Activated T-cell treated with anti-CD3 and anti-CD28 coated beads, Interleukin-2, amount 50 U/mL, for 24 hours (primary cell): ENCODE results near the gene ERVMER34-1.

Experiments
- DNase-seq: peaks from one replicate; pipeline ENCODE4 v3.0.0-alpha.2; 2020
- H3K27ac Mint-ChIP-seq: 2 replicates; pipeline ENCODE4 v1.8.0; 2020; ENCODE audit warnings: mild to moderate bottlenecking, mixed read lengths
- H3K27me3 Mint-ChIP-seq: 2 replicates; pipeline ENCODE4 v1.8.0; 2020; ENCODE audit warnings: mixed read lengths
- H3K36me3 Mint-ChIP-seq: 2 replicates; pipeline ENCODE4 v1.8.0; 2020; ENCODE audit warnings: low read depth, mixed read lengths
- H3K4me1 Mint-ChIP-seq: 2 replicates; pipeline ENCODE4 v1.8.0; 2020; ENCODE audit warnings: low read depth, mixed read lengths
- H3K4me3 Mint-ChIP-seq: 2 replicates; pipeline ENCODE4 v1.8.0; 2020; ENCODE audit warnings: mild to moderate bottlenecking, moderate library complexity, mixed read lengths
- H3K9me3 Mint-ChIP-seq: 2 replicates; pipeline ENCODE4 v1.8.0; 2020; ENCODE audit warnings: mixed read lengths

The ERVMER34-1 gene

DNA sequence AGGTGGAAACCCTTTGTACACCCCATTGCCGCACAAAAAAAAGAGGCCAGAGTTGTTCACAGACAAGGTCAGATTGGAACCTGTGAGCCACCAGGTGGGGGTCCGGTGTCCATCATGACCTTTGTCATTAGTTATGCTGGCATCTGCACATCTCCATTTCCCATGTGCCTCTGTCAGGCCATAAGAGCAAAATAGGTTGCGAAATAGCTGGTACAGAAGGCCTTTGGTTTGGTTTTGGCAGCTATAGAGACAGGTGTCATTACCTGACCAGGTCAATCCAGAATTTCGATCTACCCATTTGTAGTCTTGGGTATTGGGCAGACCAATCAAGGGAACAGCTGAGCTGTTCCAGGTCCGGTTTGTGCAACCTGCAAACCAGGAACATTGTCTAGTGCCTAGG is 6.6 kb downstream of the ERVMER34-1 start:
- Mint-ChIP-seq H3K27ac (no peak overlapping the region), H3K36me3 (no peaks in the 10 kb centered on the region), H3K27me3 (peaks cover 41% of the 10 kb centered on the region), H3K4me3 (no peak overlapping the region), H3K9me3 (no peaks in the 10 kb centered on the region), H3K4me1 (no peaks in the 10 kb centered on the region)
- DNase-seq = no peak

DNA sequence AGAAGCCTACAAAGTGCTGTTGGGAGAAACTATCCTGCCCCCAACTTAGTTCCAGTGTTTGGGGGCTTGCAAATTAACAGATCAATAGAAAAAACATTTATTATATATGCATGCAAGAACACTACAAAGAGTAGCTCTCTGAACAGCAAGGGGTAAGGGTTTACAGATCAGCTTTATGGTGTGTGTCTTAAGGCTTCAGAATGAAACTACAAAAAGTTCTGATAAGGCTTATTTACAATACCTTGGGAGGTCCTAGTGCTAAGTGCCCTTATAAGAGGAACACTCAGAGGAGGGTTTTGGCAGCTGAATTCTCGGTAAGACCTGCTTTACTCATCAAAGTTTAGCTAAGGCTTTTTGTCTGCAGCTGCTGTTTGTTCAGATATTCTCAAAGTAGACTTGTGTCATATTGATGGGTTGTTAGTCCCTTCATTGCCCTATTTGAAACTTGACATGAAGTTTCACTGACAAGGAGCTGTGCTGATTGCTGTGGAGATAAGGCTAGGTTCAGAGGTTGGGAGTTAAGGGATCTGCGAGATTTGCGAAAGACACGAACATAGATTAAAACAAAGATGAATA is 7.7 kb downstream of the ERVMER34-1 start:
- Mint-ChIP-seq H3K9me3 (no peaks in the 10 kb centered on the region), H3K36me3 (no peaks in the 10 kb centered on the region), H3K27me3 (peaks cover 35% of the 10 kb centered on the region)

DNA sequence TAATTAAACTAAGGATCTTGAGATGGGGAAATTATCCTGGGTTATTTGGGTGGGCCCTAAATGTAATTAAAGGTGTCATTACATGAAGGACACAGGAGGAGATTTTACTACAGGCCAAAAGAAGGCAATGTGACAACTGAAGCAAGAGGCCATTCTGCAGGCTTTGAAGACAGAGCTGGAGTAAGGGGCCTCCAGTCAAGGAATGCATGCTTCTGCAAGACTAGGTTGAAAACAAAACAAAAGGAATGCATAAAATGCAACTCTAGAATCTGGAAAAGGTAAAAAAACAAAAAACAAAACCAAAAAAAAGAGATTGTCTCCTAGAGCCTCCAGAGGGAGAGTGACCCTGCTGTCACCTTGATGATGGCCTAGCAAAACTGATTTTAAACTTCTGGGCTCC is 21.6 kb downstream of the ERVMER34-1 start:
- no peak overlapping the region for H3K4me3 Mint-ChIP-seq
- no peaks in the 10 kb centered on the region for H3K9me3 Mint-ChIP-seq
- no peaks in the 10 kb centered on the region for H3K36me3 Mint-ChIP-seq
- H3K4me1 Mint-ChIP-seq = no peaks in the 10 kb centered on the region
- peaks cover 14% of the 10 kb centered on the region for H3K27me3 Mint-ChIP-seq
- H3K27ac Mint-ChIP-seq = no peak overlapping the region
- no peak for DNase-seq

More for the DNA sequence above, 7.7 kb downstream of the ERVMER34-1 start:
- Mint-ChIP-seq H3K4me1 (no peaks in the 10 kb centered on the region), H3K27ac (no peak overlapping the region), H3K4me3 (no peak overlapping the region)
- no peak for DNase-seq

DNA sequence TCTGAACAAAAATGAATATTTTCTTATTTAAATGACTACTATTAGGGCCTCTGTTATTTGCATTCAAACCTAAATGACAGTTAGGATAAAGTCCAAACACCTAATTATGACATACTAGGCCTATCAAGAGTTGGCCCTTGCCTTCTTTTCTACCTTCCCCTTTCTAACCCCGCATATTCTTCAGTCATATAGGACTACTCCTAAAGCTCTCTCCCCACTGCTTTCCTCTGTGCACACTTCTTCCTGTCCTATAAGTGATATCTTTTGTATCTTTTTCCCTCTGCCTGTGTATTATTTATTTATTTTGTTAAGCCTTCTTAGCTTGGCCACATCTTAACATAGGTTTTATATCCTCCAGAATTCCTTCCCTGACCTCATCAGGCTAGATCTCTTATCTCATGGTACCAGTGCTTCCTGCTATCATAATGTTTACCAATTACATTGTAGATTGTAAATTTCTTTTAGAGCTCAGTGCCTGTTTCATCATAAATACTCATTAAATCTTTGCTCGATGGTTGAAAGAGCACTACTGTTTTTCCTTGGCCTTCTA is 22.5 kb downstream of the ERVMER34-1 start:
- no peaks in the 10 kb centered on the region for H3K9me3 Mint-ChIP-seq
- no peak overlapping the region for H3K27ac Mint-ChIP-seq
- no peaks in the 10 kb centered on the region for H3K36me3 Mint-ChIP-seq
- no peak overlapping the region for H3K4me3 Mint-ChIP-seq
- no peak for DNase-seq
- peaks cover 14% of the 10 kb centered on the region for H3K27me3 Mint-ChIP-seq
- no peaks in the 10 kb centered on the region for H3K4me1 Mint-ChIP-seq

DNA sequence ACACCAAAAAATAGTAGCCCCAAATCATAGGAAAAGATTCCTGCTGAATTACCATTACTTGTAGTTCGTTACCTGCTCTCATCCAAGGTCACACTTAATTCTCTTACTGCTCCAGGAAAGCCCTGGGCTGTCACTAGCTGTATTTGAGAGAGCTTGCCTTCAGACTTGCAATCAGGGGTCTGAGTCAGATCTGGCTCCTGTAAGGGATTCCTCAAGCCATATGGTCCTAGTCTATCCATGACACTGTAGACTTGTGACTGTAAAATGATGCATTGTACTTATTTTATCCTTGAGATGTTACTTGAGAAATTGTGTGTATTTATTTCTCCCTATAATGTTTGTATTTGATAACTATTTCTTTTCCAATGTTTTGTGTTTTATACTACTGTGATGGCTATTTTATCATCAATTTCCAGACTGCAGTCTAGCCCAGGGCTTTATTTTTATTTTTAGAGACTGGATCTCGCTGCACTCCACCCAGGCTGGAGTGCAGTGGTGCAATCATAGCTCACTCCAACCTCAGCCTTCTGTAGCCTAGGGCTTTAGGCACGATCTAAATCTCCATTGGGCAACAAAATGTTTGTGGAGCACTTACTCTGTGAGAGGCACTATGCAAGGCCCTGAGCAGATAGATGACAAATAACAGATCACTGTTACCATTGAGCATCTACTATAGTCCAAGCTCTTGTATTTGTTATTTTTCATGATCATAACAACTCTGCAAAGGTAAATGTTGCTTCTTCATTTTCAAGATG is 24.2 kb downstream of the ERVMER34-1 start:
- Mint-ChIP-seq H3K27ac (no peak overlapping the region), H3K4me1 (peaks cover 5% of the 10 kb centered on the region), H3K4me3 (no peak overlapping the region), H3K27me3 (peaks cover 12% of the 10 kb centered on the region), H3K9me3 (no peaks in the 10 kb centered on the region), H3K36me3 (no peaks in the 10 kb centered on the region)
- no peak for DNase-seq

DNA sequence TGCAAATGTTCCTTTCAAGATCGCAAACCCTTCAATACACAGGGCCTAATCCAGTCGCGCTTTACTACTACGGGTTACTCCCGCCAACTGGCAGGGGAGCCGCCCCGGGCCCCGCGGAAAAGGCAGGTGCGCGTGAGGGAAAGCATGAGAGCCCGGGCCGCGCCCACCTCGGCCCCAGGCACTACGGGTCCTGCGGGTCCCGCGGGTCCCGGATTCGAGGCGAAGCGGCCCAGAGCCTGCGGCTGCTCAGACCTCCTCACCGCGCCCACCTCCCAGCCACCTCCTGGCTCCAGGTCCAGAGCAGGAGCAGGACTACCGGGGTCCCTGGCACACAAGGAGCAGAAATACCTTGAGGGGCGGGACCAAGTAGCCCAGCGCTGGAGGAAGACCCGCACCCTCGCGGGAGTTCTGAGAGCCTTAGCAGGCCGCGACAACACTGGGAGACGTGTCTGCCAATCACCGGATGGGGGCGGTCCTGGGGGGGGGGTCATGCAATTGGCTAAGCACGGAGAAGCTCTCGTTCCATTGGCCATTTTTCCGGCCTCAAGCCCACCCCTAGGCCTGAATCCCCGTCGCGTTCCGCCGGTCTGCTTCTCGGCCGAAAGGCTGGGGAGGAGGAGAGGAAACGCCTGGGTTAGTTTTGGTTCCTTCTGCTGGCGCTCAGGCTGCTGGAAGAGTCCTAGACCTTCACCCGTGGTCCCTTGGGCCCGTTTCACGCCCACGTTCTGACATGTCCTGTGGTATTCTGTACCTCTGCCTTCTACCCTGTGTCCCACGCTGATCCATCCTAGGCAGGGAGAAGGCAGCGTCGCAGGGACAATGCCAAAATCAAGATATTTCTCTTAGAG is 29.0 kb downstream of the ERVMER34-1 start:
- peaks cover 7% of the 10 kb centered on the region for H3K27me3 Mint-ChIP-seq
- peaks cover 21% of the 10 kb centered on the region for H3K4me1 Mint-ChIP-seq
- H3K4me3 Mint-ChIP-seq = peak overlapping the region; percentile 78
- peaks cover 44% of the 10 kb centered on the region for H3K36me3 Mint-ChIP-seq
- no peaks in the 10 kb centered on the region for H3K9me3 Mint-ChIP-seq
- DNase-seq = peak; percentile 89
- peak overlapping the region; percentile 86 for H3K27ac Mint-ChIP-seq

DNA sequence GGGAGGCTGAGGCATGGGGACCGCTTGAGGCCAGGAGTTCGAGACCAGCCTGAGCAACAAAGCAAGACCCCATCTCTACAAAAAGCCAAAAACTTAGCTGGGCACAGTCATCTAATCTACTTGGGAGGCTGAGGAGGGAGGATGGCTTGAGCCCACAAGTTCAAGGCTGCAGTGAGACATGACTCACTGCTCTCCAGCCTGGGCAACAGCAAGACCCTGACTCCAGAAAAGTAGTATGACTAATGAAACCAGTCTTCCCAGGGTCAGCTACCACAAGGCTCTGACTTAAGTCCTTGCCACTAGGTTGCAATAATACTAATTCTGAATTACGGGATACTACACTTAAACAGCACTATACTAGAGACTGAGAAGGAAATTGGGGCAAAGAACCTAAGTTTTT is 33.1 kb downstream of the ERVMER34-1 start:
- H3K27ac Mint-ChIP-seq = peak overlapping the region; percentile 77
- no peaks in the 10 kb centered on the region for H3K27me3 Mint-ChIP-seq
- H3K4me3 Mint-ChIP-seq = no peak overlapping the region
- no peak for DNase-seq
- peaks cover 55% of the 10 kb centered on the region for H3K4me1 Mint-ChIP-seq
- H3K9me3 Mint-ChIP-seq = no peaks in the 10 kb centered on the region
- peaks cover 85% of the 10 kb centered on the region for H3K36me3 Mint-ChIP-seq

DNA sequence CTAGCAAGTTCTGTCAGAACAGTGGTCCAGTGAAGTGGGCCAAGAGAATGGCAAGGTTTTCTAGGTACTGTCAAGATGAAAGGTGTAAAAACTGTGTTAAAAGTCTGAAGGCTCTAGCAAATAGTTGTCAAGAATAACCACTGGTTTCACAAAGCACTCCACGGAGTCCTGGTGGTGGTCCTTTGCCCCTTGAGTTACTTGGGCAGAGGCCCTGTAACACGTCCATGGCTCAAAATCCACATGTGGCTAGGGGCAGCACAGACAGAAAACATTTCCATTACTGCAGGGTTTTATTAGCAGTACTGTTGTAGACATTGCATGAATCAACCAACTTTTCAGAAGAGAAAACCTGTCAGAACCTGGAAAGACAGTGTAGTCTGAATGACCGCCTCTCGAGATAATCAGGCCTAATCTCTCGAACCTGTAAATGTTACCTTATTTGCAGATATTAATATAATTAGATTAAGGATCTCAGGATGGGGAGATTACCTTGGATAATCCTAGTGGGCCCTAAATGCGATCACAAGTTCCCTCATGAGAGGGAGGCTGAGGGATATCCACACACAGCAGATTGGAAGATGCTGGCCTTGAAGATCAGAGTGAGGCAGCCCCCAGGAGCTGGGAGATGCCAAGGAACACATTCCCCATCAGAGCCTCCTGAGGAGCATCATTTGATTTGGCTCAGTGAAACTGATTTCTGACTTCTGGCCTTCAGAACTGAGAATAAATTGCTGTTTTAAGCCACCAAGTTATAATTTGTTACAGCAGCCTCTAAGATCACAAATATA is 34.7 kb downstream of the ERVMER34-1 start:
- Mint-ChIP-seq H3K9me3 (no peaks in the 10 kb centered on the region), H3K27ac (peak overlapping the region; percentile 99), H3K4me3 (peak overlapping the region; percentile 97), H3K27me3 (no peaks in the 10 kb centered on the region), H3K4me1 (peaks cover 54% of the 10 kb centered on the region), H3K36me3 (peaks cover 86% of the 10 kb centered on the region)
- no peak for DNase-seq

DNA sequence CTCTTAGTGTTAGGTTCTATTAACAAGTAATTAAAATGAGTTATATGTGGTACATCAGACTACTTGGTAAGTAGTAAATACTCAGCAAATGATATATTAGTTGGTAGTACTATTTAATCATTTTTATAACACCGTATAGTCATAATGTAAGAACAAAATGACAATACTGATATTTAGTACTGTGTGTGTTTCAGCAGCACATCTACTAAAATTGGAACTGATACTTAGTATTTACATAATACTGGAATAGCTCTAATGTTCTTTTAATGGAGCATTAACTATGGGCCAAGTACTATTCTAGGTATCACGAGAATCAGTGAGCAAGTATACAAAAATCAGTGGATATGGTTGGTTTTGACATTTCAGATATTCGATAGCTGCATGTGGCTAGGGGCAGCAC is 35.3 kb downstream of the ERVMER34-1 start:
- DNase-seq = no peak
- H3K4me1 Mint-ChIP-seq = peaks cover 57% of the 10 kb centered on the region
- peak overlapping the region; percentile 97 for H3K4me3 Mint-ChIP-seq
- H3K9me3 Mint-ChIP-seq = no peaks in the 10 kb centered on the region
- no peaks in the 10 kb centered on the region for H3K27me3 Mint-ChIP-seq
- H3K27ac Mint-ChIP-seq = peak overlapping the region; percentile 99
- peaks cover 80% of the 10 kb centered on the region for H3K36me3 Mint-ChIP-seq

DNA sequence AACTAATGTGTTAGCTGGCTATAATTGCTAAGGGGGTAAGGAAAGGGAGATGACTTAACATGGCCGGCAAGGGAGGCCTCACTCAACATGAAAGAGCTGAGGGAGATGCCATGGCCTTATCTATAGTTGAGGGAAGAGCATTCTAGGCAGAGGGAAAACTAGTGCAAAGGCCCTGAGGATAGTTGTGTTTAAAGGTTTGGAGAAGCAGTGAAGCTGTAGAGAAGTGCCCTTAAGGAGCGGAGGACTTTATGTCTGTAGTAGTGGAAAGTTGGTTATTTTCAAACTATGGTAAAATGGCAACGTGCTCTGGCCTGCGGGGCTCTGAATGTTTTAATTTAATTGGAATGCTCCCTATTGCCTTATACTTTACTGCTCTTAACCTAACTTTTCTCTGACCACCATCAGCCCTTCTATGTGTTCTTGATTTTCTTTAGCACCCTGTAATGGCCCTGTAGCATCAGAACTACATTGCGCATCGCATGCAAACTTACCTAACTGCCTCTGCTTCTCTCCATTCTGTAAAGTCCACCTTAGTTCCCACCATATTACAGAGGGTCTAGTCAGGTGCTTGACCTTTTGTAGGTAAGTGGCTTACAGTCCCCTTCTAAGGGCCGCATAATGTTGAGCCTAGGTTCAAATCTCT is 35.8 kb downstream of the ERVMER34-1 start:
- DNase-seq = no peak
- Mint-ChIP-seq H3K27ac (peak overlapping the region; percentile 99), H3K27me3 (no peaks in the 10 kb centered on the region), H3K4me3 (peak overlapping the region; percentile 97), H3K36me3 (peaks cover 75% of the 10 kb centered on the region), H3K4me1 (peaks cover 62% of the 10 kb centered on the region), H3K9me3 (no peaks in the 10 kb centered on the region)

DNA sequence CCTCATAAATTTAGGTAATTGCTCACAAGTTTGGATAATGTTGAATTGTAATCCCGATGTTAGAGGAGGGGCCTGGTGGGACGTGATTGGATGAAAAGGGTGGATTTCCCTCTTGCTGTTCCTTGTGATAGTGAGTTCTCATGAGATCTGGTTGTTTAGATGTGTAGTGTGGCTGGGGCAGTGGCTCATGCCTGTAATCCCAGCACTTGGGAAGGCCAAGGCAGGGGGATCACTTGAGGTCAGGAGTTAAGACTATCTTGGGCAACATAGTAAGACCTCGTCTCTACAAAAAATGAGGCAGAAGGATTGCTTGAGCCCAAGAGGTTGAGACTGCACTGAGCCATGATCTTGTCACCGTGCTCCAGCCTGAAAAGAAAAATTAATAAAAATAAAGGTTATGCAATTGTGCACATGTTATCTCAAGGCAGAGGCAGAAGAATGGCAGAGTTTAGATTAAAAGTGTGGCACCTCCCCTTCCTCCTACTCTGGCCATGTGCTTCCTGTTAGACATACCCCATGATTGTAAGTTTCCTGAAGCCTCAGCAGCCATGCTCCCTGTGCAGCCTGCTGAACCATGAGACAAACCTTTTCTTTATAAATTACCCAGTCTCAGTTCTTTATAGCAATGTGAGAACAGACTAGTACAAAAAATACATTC is 36.5 kb downstream of the ERVMER34-1 start:
- DNase-seq = peak; percentile 35
- peaks cover 60% of the 10 kb centered on the region for H3K4me1 Mint-ChIP-seq
- H3K27me3 Mint-ChIP-seq = no peaks in the 10 kb centered on the region
- H3K9me3 Mint-ChIP-seq = no peaks in the 10 kb centered on the region
- peak overlapping the region; percentile 99 for H3K27ac Mint-ChIP-seq
- peak overlapping the region; percentile 97 for H3K4me3 Mint-ChIP-seq
- H3K36me3 Mint-ChIP-seq = peaks cover 68% of the 10 kb centered on the region

DNA sequence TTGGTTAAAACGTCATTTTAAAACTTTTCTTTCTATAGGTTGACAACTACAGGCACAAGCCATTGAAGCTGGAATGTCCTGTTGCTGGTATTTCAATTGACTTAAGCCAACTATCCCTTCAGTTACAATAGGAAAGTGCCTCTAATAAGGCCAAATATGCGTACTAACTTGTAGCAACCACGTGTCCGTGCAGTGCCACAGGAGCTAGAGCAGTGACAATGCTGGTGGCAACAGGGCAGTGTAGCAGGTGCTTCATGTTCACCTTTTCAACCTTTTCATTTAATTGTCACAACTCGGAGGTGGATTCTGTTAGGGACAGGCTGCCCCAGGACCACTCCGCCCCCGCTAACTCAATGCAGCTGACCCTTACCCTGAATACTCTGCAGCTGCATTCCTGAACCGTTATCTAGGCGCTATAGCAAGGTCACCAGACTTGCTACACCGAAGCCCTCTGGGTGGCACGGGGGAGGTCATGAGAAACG is 37.7 kb downstream of the ERVMER34-1 start:
- Mint-ChIP-seq H3K4me3 (peak overlapping the region; percentile 97), H3K36me3 (peaks cover 57% of the 10 kb centered on the region), H3K27me3 (no peaks in the 10 kb centered on the region), H3K4me1 (peaks cover 56% of the 10 kb centered on the region), H3K9me3 (no peaks in the 10 kb centered on the region), H3K27ac (peak overlapping the region; percentile 99)
- peak; percentile 52 for DNase-seq
